Activated CD8-positive, alpha-beta memory T cell treated with anti-CD3 and anti-CD28 coated beads for 24 hours (primary cell): ENCODE results near the gene TMEM62.
A peak's percentile ranks its signal among the peaks of the same experiment; 100 is the strongest.
"Not testable (repeated sequence)": the region's sequence is repeated elsewhere in the genome, so short reads cannot be mapped to it uniquely, and the experiment has no call there.

Experiments used
- DNase-seq: peaks from one replicate; pipeline ENCODE4 v3.0.0-alpha.2; 2020

Gene TMEM62

DNA sequence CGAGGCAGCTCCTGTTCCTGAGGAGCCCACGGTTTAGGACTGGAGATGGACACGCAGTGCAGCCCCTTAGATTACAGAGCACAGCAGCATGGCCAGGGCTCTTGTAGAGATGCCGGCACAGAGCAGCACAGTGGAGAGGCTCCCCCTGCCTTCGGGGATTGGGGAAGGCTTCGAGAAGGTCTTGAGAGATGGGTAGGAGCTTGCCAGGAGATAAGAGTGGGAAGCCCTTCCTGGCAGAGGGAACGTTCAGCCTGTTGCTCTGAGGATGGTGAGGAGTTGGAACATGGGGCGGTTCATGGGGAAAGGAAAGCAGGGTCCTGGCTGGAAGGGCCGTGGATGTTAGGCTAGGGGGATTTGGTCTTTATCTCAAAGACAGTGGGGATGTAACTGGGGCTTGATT lies 77.4 kb downstream of the TMEM62 start:
- no peak for DNase-seq

DNA sequence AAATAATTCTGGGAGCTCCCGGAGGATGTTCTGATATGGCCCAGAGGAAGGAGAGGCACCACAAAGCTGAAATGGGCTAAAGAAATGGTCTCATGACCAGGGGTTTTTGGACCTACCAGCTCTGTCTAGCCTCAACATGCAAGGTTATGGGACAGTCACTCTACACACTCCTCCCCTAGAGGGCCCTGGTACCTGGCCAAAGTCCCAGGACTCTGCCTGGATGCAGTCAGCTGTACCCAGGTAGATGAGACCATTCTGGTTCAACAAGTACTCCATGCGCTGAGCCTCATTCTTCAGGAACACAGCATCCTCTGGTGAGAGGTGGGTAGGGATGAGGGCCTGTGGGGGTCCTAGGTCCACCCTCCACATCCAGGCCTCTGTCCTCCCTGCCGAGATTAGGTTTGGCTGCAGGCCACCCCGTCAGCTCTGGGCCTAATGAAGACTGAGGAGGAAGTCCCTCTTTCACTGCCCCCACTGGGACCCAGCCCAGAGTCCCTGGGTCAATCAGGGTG lies 77.9 kb downstream of the TMEM62 start:
- DNase-seq, result peak; percentile 33

DNA sequence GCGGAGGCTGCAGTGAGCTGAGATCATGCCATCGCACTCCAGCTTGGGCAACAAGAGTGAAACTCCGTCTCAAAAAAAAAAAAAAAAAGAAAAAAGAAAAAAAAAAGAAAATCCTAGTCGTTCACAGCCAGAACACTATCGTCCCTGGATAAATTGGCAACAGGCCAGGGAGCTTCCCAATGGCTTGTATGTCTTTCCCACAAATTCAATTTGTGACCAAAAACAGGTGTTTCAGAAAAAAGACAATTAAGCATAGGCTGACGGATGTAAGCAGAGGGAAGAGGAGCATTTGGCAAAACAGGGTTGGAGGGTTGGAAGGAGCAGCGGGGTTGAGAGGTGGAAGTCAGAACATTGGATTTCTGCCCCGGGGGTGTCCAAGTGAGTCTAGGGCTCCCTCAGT lies 78.9 kb downstream of the TMEM62 start:
- no peak for DNase-seq

DNA sequence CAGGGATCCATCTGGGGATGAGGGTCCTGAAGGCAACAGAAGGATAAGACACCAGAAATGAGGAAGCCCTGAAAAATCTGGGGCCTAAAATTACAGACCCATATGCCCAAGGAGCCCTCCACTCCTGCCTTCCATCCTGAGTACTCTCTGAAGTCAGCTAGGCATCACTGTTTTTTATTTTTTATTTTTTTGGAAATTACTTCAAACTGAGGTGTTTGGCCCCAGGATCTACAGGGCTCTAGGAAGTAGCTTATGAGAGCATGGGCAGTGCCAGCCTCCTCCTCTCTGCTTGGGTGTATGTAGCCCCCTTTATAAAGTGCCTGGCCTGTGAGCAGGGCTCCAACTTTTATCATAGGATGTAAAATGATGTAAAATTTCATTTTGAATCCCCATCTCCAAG lies 79.6 kb downstream of the TMEM62 start:
- DNase-seq, result no peak

DNA sequence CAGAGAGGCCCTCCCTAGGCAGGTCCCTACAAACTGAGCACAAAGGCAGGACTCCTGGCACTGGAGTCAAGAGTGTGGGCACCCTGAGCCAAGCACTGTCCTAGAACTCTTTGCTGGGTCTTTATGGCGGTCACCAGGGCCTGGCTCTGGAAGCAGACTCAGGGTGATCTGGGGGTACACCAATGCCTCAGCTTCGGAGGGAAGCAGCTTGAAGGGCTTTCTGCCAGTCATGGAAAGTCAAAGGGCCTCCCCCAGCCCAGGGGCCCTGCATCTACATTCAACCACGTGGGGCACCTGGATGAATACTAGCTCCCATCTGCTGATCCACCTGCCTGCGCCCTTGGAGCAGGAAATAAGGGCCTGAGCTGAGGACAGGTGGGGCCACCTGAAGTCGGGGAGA lies 80.1 kb downstream of the TMEM62 start:
- no peak for DNase-seq

DNA sequence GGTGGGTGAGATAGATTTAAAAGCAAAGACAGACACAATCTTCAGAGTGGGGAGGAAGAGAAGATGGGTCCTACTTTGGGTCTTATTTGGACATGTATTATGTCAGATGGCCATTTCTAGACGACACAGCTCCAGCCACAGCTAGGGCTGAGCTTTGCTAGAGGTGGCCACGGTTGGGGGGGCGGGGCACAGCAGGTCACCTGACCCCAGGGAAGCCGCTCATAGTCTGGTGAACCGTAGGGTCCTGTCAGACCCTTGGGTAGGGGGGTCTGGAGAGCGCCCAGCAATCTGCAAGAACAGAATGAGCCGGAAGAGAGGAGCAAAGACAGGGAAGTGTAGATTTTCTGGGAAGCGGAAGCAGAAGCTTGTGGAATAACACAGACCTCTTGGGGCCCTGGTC lies 80.8 kb downstream of the TMEM62 start:
- DNase-seq, result no peak

DNA sequence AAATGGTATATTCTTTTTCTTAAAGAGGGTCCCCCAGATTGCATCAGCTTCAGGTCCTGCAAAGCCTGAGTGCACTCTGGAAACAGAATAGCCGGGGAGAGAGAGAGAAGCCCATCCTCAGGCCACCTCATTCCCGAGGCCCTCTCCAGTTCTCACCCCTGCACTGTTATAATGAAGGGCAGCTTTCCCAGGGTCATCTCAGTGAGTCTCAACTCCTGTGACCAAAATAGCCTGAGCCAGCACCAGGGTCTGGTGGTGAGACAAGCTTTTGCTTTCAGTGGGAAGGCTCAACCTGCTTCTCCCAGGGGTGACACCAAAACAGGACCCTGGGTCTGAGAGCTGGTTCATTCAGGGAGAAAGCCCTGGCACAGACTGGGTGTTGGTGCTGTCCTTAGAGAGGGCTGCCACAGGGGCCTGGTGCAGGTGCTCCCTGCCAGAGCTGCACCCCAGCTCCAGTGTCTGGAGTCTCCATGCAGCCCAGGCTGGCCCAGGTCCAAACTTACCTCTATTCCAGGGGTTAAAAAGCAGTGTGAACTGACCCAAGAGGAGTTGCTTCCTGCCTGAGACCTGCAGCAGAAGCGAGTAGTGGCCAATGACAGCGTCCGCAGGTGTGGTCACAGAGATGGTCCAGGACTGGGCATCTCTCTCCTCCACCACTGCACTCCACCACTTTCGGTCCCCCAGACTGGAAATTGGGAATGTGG lies 81.4 kb downstream of the TMEM62 start:
- DNase-seq, result no peak

DNA sequence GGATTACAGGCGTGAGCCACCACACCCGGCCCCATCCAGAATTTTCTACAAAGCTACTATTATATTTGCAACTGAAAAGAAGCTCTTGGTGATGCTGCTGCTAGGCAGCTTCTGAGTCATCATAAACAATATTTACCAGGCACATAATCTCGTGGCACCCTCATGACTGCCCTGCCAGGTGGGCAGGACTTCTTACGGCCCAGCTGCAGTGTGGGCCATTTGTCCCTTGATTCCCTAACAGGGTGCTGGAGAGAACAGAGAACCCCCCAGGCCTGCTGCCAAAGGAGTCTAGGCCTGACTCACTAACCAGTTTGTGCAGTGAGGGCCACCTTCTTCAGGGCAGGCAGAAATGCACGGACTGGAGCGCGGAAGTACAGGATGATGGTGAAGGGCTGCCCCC lies 82.6 kb downstream of the TMEM62 start:
- no peak for DNase-seq

DNA sequence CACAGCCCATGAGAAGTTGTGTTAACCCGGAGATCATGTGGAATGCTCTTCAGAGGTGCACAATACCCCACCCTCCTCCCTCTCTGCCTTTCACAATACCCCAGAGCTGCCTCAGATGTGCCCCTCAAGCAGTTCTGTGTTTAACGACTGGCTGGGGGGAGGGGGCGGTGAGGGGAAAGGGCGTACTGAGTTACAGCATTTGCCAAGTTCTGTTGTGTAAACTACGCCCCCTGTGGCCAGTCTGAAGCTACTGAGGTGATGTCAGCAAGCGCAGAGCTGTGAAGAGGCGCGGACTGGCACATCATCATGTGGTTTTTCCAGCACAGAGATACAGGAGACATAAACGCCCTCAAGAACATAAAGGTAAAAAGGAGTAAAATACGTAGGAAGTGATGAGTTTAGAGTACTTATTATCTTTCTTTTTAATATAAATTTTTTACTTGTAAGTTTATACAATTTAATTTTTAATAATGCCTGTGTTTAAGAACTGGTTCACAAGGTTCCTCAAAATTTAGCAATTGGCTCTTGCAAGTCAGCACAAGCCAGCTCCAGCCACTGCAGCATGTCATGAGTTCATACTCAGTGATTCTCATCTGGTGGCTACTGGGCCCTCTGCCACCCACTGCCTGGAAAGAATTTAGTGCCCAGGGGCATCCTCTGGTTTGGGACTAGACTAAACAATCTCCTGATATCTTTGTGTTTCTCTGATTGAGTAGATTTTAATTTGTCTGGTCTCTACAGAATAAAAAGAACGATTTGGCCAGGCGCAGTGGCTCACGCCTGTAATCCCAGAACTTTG lies 85.7 kb downstream of the TMEM62 start:
- DNase-seq, result no peak

DNA sequence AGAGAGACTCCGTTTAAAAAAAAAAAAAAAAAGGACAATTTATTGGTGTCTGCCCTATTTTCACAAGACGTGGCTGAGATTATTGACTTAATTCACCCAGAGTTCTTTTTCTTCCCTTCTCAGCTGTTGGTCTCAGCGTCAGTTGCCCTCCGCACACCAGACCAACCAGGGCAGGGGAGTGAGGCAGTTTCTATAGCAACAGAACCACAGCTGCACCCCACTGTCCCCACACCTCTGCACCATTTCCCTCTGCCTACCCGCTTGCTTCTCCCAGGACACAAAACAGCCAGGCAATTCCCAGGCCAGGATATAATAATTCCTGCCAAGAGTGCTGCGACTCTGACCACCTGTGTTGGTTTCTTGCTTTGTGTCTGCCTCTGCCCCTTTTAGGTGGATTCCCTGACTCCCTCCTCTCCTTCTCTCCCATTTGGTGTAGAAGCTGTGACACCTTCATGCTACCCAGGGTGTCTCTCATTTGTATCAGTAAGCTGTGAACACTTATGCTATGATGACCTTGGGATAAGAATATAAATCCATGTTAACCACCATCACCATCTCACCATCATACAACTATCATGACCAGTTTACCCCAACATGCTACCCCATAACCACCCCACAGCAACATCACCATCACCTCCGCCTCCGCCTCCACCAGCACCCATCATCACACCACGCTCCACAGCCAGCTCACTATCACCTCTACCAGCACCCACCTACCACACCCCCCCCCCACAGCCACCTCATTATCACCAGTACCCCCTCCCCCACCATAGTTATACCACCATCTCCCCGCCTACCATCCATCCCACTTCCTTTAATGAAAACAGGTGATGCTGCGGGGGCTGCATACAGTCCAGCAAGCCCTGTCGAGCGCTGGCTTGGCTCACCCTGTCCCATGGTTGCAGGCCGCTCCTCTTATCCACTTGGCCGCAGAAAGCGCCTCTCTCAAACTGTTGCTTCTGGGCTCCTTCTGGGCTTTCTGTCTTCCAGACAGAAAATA lies 86.8 kb downstream of the TMEM62 start:
- DNase-seq, result no peak

DNA sequence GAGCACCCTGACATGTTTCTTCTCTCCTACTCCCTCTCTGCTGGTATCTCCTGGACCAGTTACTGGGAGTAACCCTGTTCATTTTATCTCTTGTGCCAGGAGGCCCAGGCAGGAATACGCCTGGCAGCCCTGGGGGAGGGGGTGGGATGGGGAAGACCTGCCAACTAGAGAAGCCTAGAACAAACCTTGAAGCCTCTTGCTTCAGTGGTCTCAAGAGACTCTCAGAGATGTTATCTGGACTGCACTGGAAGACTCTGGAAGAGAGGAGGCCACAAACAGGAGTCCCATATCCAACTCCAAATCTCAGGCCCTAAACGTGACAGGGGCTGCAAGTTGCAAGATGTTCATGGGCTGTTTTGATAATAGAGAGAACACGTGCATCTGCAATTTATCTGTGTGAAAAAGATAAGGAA lies 87.6 kb downstream of the TMEM62 start, which contains the start of gene EPB42:
Gene EPB42 (minus strand): TSS at position 28 of the 413 bp plus-strand sequence. CDS start 193 bp downstream, outside the sequence.
- DNase-seq, result no peak

DNA sequence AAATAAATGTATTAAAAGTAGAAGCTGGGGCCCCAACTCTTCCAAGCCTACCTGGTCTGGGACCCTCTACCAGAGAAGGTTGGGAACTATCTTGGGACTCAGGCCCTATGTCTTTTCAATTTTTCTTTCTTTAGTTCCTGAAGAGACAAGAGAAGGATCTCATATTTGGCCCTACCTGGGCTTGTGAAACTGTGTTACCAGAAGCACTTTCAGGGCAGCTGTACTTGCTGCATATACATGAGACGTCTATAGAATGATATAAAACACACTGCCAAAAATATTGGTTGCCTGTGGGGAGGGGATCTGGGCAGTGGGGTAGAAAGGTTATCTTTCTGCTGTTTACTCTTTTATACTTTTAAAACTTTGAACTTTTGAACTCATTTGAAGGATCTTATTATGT lies 88.0 kb downstream of the TMEM62 start:
- no peak for DNase-seq

DNA sequence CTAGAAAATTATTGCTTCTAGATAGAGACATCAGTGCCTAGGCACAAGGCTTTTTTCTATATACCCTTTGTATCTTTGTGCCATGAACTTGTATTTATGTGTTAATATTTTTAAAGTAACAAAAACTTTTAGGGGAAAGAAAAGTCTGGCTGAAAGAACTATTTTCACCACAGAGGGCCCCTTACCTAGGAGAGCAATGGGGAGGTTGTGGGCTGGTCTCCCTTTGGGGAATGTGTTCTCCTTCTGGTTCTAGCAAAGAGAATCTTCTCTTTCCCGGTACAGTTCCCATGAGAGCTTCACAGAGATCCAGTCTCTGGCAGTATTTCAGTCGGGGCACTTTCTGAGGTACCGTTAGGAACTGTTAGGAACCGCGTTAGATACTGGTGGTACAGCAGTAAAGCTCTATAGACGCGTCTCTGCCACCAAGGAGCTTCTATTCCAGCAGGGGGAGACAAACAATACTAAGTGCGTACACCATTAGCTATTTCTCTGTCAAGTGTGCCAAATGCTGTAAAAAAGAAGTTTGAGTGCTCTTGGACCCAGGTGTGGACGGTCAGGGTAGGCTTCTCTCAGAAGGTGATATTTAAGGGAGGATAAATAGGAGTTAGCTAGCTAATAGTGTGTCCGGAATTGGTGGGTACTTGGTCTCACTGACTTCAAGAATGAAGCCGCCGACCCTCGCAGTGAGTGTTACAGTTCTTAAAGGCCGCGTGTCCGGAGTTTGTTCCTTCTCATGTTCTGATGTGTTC lies 92.0 kb downstream of the TMEM62 start:
- DNase-seq, result peak; percentile 64

DNA sequence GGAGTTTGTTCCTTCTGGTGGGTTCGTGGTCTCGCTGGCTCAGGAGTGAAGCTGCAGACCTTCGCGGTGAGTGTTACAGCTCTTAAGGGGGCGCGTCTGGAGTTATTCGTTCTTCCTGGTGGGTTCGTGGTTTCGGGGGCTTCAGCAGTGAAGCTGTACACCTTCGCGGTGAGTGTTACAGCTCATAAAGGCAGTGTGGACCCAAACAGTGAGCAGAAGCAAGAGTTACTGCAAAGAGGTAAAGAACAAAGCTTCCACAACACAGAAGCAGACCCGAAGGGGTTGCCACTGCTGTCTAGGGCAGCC lies 92.5 kb downstream of the TMEM62 start:
- DNase-seq, result not testable (repeated sequence)

DNA sequence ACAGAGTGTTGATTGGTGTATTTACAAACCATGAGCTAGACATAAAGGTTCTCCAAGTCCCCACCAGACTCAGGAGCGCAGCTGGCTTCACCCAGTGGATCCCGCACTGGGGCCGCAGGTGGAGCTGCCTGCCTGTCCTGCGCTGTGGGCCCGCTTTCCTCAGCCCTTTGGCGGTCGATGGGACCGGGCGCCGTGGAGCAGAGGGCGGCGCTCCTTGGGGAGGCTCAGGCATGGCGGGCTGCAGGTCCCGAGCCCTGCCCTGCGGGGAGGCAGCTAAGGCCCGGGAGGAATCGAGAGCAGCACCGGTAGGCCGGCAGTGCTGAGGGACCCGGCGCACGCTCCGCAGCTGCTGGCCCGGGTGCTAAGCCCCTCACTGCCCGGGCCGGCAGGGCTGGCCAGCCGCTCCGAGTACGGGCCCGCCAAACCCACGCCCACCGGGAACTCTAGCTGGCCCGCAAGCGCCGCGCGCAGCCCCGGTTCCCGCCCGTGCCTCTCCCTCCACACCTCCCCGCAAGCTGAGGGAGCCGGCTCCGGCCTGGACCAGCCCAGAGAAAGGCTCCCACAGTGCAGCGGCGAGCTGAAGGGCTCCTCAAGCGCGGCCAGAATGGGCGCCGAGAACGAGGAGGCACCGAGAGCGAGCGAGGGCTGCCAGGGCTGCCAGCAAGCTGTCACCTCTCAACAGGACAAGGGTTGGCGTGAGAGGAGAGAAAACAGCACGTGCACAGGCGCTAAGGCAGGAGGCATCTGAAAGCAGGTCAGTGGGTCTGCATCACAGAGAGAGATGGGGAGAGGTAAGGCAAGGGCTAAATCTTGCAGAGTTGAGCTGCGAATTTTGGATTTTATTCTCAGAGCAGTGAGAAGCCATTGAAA lies 93.3 kb downstream of the TMEM62 start:
- no peak for DNase-seq

DNA sequence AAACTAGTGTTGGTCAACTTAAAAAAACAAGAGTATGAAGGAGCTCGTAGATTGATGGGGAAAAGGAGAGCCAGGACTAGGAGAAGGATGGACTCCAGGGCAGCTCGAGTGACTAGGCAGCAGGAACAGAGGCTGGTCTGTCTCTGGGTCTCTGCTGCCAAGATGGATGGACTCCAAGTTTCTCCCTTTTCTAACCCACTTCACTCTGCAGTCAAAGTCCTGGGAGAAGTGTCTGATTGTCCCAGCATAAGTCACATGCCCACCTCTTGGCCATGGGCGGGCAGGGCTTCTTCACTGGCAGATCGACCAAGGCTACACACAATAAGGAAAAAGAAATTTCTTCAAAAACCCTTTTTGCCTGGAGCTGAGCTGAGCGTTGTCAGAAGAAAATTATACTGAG lies 96.6 kb downstream of the TMEM62 start:
- DNase-seq, result no peak

DNA sequence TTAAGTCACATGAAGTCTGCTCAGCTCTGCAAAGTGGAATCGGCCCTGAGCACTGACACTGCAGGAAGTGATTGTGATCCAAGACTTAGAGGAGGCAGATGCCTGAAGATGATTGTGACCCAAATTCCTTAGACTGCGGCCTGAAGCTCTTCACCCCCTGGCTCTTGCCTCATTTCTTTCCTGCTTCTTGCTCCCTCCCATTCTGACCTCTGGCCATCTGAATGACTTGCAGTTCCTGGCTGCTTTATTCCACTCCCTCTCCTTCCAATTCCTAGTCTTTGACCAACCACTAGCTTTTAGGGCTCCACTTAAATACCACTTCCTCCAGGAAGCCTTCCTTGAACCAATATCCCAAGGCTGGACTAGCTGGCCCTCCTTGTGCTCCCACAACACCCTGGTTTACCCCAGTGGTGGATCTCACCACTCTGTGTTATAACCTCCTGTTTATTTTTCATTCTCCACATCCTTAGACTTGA lies 97.3 kb downstream of the TMEM62 start:
- no peak for DNase-seq

DNA sequence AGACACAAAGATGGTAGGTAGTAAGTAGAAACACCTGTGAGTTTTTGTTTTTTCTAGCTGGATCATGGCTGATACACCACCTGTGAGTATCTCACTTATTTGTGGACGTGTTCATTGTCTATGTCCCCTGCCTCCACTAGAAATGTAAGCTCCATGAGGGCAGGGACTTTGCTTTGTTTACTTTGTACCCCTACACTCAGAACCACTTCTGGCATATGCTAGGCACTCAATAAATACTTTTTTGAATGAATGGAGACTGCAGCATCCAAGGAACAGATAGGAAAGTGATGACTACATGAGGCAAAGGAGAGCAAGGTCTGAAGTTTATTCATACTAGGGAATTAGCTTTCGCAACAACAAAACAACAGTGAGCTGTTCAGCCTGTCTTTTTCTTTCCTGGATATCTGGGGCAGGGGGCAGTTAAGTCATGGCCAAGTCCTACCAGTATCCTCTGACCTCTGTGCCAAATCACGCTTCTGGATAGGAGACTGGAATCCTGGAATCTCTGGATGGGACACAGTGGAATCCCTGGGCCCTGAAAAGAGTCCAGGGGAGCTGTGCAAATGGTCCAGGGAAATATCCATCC lies 99.0 kb downstream of the TMEM62 start:
- DNase-seq, result no peak
